ENCODE results near the gene LRRC47.

DNA sequence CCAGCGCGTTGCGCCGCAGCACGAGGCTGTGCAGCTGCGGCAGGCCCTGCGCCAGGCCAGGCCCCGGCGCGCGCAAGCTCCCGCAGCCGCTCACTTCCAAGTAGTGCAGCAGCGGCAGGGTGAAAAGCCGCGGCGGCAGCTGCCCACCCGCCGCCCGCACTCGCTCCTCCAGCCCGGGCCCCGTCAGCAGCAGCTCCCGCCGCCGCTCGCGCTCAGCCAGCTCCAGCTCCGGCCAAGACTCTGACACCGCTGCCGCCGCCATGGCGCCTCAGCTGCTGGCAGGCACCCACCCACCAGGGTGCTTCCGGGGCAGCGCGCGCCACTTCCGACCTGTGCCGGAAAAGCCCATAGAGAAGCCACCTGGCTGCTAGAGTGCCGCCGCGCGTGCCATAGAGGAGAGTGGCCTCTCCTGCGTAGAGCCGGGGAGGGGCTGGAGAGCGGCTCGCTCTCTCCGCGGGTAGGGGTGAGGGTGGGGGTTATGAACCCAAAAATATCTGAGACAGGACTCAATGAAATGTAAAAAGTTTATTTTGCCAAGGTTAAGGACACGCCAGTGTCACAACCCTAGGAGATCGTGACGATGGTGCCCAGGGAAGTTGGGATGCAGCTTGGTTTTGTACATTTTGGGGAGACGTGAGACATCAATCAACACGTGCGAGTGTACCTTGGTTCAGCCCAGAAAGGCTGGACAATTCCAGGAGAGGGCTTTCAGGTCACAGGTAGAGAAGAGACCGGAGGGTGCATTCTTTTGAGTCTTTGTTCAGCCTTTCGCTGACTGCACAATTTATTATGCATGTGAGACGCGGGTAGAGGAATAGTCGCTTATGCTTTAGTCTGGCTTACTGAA lies at the start of gene LRRC47:
- peak; percentile 63 for TF ChIP-seq POLR2A (IDR thresholded peaks at IDR 0.05; ENCODE audit: extremely low read depth, insufficient read length)
- TF ChIP-seq, protein P1, sequence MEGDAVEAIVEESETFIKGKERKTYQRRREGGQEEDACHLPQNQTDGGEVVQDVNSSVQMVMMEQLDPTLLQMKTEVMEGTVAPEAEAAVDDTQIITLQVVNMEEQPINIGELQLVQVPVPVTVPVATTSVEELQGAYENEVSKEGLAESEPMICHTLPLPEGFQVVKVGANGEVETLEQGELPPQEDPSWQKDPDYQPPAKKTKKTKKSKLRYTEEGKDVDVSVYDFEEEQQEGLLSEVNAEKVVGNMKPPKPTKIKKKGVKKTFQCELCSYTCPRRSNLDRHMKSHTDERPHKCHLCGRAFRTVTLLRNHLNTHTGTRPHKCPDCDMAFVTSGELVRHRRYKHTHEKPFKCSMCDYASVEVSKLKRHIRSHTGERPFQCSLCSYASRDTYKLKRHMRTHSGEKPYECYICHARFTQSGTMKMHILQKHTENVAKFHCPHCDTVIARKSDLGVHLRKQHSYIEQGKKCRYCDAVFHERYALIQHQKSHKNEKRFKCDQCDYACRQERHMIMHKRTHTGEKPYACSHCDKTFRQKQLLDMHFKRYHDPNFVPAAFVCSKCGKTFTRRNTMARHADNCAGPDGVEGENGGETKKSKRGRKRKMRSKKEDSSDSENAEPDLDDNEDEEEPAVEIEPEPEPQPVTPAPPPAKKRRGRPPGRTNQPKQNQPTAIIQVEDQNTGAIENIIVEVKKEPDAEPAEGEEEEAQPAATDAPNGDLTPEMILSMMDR (IDR thresholded peaks at IDR 0.05; ENCODE audit: low read depth, low read length) = no peak
- TF ChIP-seq MYC (IDR thresholded peaks at IDR 0.05; ENCODE audit: low read depth, low read length) = peak; percentile 80

All from NB4 (cell line).